GM18870 (cell line): ENCODE measurements around the gene BCAS3.
A peak's percentile ranks its signal among the peaks of the same experiment; 100 is the strongest.

Experiments used
- ATAC-seq: cut with Tn5 transposase; IDR thresholded peaks from one replicate; pipeline ENCODE4 v1.9.1; 2021; ENCODE audit warnings: moderate library complexity; ENCODE audit not compliant: unreplicated experiment

The BCAS3 gene

DNA sequence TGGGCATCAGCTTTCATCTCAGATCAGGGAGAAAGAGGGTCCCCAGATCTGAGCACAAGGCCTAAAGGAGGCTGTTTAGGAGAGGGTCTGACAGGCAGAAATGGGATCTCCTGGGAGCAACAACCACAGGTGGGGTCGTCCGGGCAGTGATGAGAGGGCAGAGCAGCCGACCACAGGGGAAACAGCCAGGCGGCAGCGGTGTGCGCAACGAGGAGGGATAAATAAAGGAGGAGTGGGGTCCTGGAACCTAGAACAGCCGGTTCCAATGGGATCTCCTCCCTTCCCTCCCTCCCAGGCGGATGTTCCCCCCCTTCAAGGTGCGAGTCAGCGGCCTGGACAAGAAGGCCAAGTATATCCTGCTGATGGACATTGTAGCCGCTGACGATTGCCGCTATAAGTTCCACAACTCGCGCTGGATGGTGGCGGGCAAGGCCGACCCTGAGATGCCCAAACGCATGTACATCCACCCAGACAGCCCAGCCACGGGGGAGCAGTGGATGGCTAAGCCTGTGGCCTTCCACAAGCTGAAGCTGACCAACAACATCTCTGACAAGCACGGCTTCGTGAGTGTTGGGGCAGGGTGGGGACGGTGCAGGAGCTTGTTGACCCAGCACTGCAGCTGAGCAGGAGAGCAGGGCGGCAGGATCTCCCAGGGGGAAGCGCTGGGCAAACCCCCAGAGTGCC lies 723.9 kb downstream of the BCAS3 start:
- ATAC-seq = no peak

DNA sequence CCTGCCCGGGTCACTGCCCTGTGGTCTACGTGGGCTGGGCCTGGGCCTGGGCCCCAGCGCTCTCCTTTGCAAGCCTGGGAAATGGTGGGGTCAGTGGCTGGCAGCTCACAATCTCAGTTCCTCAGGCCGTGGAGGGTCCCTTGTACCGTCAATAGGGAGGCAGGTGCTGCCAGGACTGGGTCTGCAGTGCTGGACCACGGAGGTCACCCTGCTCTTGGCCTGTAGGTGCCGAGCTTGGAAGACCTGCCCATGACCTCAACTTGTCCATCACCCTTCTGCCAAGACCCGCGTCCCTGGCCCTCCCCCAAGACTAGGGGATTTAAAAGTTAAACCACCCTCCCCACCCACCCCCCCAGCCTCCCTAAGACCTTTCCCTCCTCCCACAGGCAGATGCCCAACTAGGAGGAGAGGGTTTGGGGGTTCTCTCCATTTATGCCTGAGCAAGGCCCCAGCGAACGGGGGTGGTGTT lies 724.5 kb downstream of the BCAS3 start:
- no peak for ATAC-seq

DNA sequence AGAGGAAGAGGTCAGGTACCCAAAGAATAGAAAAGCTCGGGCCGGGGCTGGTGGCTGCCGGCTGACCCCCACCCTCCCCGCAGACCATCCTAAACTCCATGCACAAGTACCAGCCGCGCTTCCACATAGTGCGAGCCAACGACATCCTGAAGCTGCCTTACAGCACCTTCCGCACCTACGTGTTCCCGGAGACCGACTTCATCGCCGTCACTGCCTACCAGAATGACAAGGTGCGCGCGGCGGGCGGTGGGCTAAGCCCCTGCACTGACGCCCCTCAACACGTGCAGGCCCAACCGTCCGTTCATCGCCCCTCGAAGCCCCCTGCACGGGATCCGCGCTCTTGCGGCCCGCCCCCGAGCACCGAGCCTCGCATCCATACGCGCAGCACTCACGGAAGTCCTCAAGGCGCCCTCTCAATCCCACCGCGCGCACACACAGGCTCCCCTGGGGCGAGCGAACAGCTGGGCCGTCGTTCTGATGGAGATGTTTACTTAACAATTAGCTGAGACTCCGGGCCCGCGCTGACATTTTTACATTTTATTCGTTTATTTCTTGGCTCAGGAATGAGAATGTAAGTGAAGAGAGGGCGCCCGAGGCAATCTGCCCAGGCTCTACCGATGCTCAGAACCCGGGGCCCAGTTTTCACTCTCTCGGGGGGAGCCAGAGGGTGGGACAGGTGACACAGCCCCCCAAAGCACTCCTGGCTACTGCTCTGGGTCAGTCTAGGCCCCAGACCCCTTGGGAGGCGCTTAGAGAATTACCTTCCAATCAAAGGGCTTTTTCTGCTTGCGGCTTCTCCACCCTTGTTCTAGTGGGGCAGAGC lies 725.5 kb downstream of the BCAS3 start:
- no peak for ATAC-seq

DNA sequence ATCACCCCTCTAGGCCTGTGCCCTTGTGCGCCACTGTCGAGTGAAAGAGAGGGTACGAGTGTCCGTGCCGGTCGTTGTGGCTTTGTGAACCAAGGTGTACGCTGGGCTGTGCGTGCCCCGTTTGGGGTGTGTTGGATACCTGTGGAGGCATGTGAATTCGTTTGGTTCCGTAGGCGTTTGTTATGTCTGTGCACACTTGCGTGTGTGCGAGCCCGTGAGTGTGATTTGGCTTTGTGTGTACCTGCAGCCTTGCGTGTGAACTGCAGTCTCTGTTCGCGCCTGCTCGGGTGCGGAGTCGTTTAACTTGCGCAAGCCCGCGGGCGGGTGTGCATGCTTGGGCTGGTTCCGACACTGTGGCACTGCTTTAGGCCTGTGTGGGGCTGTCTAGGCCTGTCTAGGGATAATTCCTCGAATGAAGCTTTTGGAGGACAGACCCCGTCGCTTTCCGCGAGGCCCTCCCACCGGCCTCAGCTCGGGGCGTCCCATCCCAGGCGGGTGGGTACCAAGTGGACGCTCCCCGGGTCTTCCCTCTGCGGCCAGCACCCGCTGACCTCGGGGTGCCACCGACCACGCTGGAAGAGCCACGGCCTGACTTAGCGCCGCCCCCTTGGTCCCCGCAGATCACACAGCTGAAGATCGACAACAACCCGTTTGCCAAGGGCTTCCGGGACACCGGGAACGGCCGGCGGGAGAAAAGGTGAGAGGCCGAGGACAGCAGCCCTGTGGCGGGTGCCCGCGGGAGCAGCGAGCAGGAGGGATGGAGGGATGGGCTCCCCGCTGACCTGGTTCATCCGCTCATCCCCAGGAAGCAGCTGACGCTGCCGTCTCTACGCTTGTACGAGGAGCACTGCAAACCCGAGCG lies 726.4 kb downstream of the BCAS3 start:
- ATAC-seq = no peak

DNA sequence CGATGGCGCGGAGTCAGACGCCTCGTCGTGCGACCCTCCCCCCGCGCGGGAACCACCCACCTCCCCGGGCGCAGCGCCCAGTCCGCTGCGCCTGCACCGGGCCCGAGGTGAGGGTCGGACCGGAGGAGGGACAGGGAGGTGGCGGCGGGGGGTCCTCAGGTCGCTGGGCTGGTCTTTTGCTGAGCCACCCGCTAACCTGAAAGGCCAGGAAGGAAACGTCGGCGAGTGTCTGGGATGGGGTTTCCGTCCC lies 726.9 kb downstream of the BCAS3 start:
- ATAC-seq = no peak

GRCh38 chr17:61404913-61405685 lies 727.4 kb downstream of the BCAS3 start:
- ATAC-seq = no peak

GRCh38 chr17:61405686-61406536 lies 728.3 kb downstream of the BCAS3 start:
- ATAC-seq = no peak

GRCh38 chr17:61406537-61406845 lies 728.8 kb downstream of the BCAS3 start:
- no peak for ATAC-seq

GRCh38 chr17:61406971-61407911 lies 729.6 kb downstream of the BCAS3 start:
- ATAC-seq = no peak

DNA sequence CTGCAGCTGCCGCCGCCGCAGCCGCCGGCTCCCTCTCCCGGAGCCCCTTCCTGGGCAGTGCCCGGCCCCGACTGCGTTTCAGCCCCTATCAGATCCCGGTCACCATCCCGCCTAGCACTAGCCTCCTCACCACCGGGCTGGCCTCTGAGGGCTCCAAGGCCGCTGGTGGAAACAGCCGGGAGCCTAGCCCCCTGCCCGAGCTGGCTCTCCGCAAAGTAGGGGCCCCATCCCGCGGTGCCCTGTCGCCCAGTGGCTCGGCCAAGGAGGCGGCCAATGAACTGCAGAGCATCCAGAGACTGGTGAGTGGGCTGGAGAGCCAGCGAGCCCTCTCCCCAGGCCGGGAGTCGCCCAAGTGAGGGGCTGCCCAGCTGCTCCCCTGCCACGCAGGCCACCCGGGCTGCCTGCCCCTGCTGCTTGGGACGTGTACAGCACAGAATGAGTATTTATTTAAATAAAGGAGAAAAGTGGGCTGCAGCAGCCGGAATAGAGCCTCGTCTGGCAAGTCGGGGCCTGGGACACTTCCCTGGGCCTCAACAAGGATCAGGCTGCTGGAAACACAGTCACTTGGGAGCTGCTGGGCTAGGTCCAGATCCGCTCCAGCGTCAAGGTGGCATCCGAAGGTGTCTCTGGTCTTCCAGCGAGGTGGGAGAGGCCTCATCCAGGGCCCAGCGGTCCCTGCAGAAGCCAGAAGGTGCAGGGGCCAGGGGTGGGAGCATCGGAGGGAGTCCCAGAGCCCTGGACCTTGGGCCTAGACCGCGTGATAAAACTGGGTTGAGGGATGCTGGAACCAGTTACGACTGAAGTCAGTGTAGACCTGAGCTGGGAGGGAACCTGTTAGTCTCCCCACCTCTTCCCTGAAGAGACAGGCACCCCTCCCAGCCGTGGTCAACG lies 730.7 kb downstream of the BCAS3 start:
- ATAC-seq = no peak

- no peak for ATAC-seq
Measured at GRCh38 chr17:61409301-61410112, 731.9 kb downstream of the BCAS3 start.

- ATAC-seq = no peak
Measured at GRCh38 chr17:61410141-61411010, 732.7 kb downstream of the BCAS3 start.

- no peak for ATAC-seq
Measured at GRCh38 chr17:61411011-61411260, 733.3 kb downstream of the BCAS3 start.

GRCh38 chr17:61411261-61412142 lies 733.9 kb downstream of the BCAS3 start:
- ATAC-seq = no peak

GRCh38 chr17:61412143-61412859 lies 734.6 kb downstream of the BCAS3 start:
- ATAC-seq = peak; percentile 48
